GM23338 (cell line): ENCODE measurements around the gene STXBP2. TPM values are rescaled to one million over a fixed set of nuclear protein-coding genes. Genes with fewer than 3 reads are reported as not detected.

Experiments
- ATAC-seq: fragments of 200-7000 bp; cut with Tn5 transposase; 3 replicates; pipeline ENCODE4 v1.9.1; 2020
- DNase-seq: peaks from one replicate; pipeline ENCODE4 v3.0.0-alpha.2; 2015; ENCODE audit warnings: low spot score
- H2AFZ ChIP-seq: fragments of 200-600 bp; sonication (generic); 2 replicates; pipeline ENCODE4 v1.8.0; 2016; ENCODE audit warnings: antibody characterized with exemption, mild to moderate bottlenecking, moderate library complexity
- H3F3A ChIP-seq: fragments of 200-600 bp; sonication (generic); replicated peaks from 2 replicates; pipeline ENCODE4 v1.8.0; 2017; ENCODE audit warnings: antibody characterized with exemption, mixed run types, low read depth
- H3K27ac ChIP-seq: fragments of 200-600 bp; sonication (generic); 2 replicates; pipeline ENCODE4 v1.6.1; 2016; ENCODE audit warnings: low read depth
- H3K27me3 ChIP-seq: fragments of 200-600 bp; sonication (generic); 2 replicates; pipeline ENCODE4 v1.8.0; 2016; ENCODE audit warnings: mild to moderate bottlenecking, mixed run types, moderate library complexity; ENCODE audit not compliant: insufficient read depth
- H3K36me3 ChIP-seq: fragments of 200-600 bp; sonication (generic); 2 replicates; pipeline ENCODE4 v1.8.0; 2016; ENCODE audit warnings: mild to moderate bottlenecking; ENCODE audit not compliant: insufficient read depth
- H3K4me1 ChIP-seq: fragments of 200-600 bp; sonication (generic); 2 replicates; pipeline ENCODE4 v1.8.0; 2016; ENCODE audit warnings: mild to moderate bottlenecking, moderate library complexity; ENCODE audit not compliant: insufficient read depth
- H3K4me2 ChIP-seq: fragments of 200-600 bp; sonication (generic); 2 replicates; pipeline ENCODE4 v1.7.1; 2017; ENCODE audit warnings: mixed run types
- H3K4me3 ChIP-seq: fragments of 200-600 bp; sonication (generic); 2 replicates; pipeline ENCODE4 v1.6.1; 2016; ENCODE audit warnings: mixed run types
- H3K79me2 ChIP-seq: fragments of 200-600 bp; sonication (generic); replicated peaks from 2 replicates; pipeline ENCODE4 v1.8.0; 2017; ENCODE audit warnings: mild to moderate bottlenecking; ENCODE audit not compliant: insufficient read depth
- H3K9me2 ChIP-seq: fragments of 200-600 bp; sonication (generic); 2 replicates; pipeline ENCODE4 v1.8.0; 2017; ENCODE audit not compliant: insufficient read depth
- H4K20me1 ChIP-seq: fragments of 200-600 bp; sonication (generic); replicated peaks from 2 replicates; pipeline ENCODE4 v1.8.0; 2017; ENCODE audit warnings: mild to moderate bottlenecking; ENCODE audit not compliant: insufficient read depth
- H3K27ac Mint-ChIP-seq: 2 replicates; pipeline ENCODE4 v1.8.0; 2020; ENCODE audit warnings: inconsistent platforms, mild to moderate bottlenecking, moderate library complexity, mixed read lengths
- H3K27me3 Mint-ChIP-seq: 3 replicates; pipeline ENCODE4 v1.8.0; 2022; ENCODE audit warnings: low read depth, mild to moderate bottlenecking, moderate library complexity, mixed read lengths, inconsistent platforms; ENCODE audit not compliant: insufficient read depth, poor library complexity
- H3K36me3 Mint-ChIP-seq: 3 replicates; pipeline ENCODE4 v1.8.0; 2021; ENCODE audit warnings: low read depth, mild to moderate bottlenecking, inconsistent platforms, moderate library complexity, mixed read lengths
- H3K4me1 Mint-ChIP-seq: 3 replicates; pipeline ENCODE4 v1.8.0; 2020; ENCODE audit warnings: mild to moderate bottlenecking, inconsistent platforms, mixed read lengths
- H3K4me3 Mint-ChIP-seq: 3 replicates; pipeline ENCODE4 v1.8.0; 2021; ENCODE audit warnings: moderate library complexity, mild to moderate bottlenecking, inconsistent platforms, mixed read lengths
- H3K9me3 Mint-ChIP-seq: 3 replicates; pipeline ENCODE4 v1.8.0; 2020; ENCODE audit warnings: moderate library complexity, mild to moderate bottlenecking, inconsistent platforms, mixed read lengths
- CREB1 ChIP-seq: fragments of 250-450 bp; sonication (Bioruptor Pico); IDR thresholded peaks from 2 replicates; pipeline ENCODE4 v1.5.0; 2020; ENCODE audit warnings: low read depth, mild to moderate bottlenecking, moderate library complexity
- EZH2 ChIP-seq: fragments of 200-600 bp; sonication (generic); IDR thresholded peaks from one replicate; pipeline ENCODE4 v1.8.0; 2017; ENCODE audit warnings: antibody characterized with exemption, mild to moderate bottlenecking, low read depth; ENCODE audit not compliant: unreplicated experiment
- EZH2phosphoT487 ChIP-seq: fragments of 200-600 bp; sonication (generic); IDR thresholded peaks from one replicate; pipeline ENCODE4 v1.8.1; 2018; ENCODE audit warnings: antibody characterized with exemption; ENCODE audit not compliant: unreplicated experiment
- NANOG ChIP-seq: IDR thresholded peaks from 2 replicates; pipeline ENCODE4 v1.6.1; 2016; ENCODE audit warnings: antibody characterized with exemption, borderline replicate concordance
- POLR2AphosphoS5 ChIP-seq: IDR thresholded peaks from 2 replicates; pipeline ENCODE4 v1.6.1; 2016; ENCODE audit warnings: antibody characterized with exemption, low read depth
- ZNF114 ChIP-seq: fragments of 250-450 bp; sonication (Bioruptor Pico); IDR thresholded peaks from 2 replicates; pipeline ENCODE4 v1.5.0; 2020; ENCODE audit warnings: mild to moderate bottlenecking, moderate library complexity
- polyA plus RNA-seq: library from polyadenylated mRNA; unstranded; fragments of >200 nt; fragmentation: Nextera tagmentation; extraction: Ambion mirVana; gene quantifications from 2 replicates; pipeline ENCODE4 v1.2.1, GENCODE V29; 2016
- total RNA-seq: library from RNA; depleted of rRNA; stranded (reverse); fragments of >200 nt; shearing (Covaris generic); gene quantifications from 2 replicates; pipeline ENCODE4 v1.2.3, GENCODE V29; 2014
- TF ChIP-seq, protein P1 (sequence below), 2 experiments: fragments of 200-600 bp in 1 of 2; sonication (generic) in 1 of 2; conservative IDR thresholded peaks; 2 replicates each; pipeline versions ENCODE4 v1.5.1 to v1.6.1; 2016 to 2017; ENCODE audit warnings: antibody characterized with exemption in 2 of 2, low read depth in 2 of 2, mild to moderate bottlenecking in 2 of 2, moderate library complexity in 1 of 2
- TF ChIP-seq, protein P2 (sequence below): IDR thresholded peaks from 2 replicates; pipeline ENCODE4 v1.6.1; 2016; ENCODE audit warnings: antibody characterized with exemption
- TF ChIP-seq, protein P3 (sequence below): IDR thresholded peaks from one replicate; pipeline ENCODE4 v1.6.1; 2018; ENCODE audit warnings: antibody characterized with exemption; ENCODE audit not compliant: unreplicated experiment
- TF ChIP-seq, protein P4 (sequence below): fragments of 250-450 bp; sonication (Bioruptor Pico); IDR thresholded peaks from 2 replicates; pipeline ENCODE4 v1.5.0; 2020; ENCODE audit warnings: mild to moderate bottlenecking, moderate library complexity

The STXBP2 gene
- total and polyA plus RNA-seq, 2 experiments from 2014 or later: 42.6 to 55.8 TPM

DNA sequence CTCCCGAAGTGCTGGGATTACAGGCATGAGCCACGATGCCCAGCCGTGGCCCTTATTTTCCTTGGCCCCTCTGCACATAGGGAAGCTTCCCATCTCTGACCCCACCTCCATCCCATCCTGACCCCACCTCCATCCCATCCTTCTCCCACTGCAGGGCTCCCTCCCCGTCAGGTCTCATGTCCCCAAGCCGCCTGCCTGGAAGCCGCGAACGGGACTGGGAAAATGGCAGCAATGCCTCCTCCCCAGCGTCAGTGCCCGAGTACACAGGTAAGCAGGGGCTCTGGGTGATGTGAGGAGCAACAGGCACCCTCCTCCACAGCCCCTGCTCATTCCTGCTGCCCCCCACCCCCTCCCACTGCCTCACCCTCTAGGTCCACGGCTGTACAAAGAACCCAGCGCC, 19.7 kb upstream of the STXBP2 start:
- Histone ChIP-seq H3K4me2 (no peak overlapping the region), H3K9me2 (no peaks in the 10 kb centered on the region), H3K4me1 (no peaks in the 10 kb centered on the region), H3F3A (no peaks in the 10 kb centered on the region), H2AFZ (no peak overlapping the region), H3K36me3 (no peaks in the 10 kb centered on the region), H3K27ac (no peak overlapping the region), H3K4me3 (no peak overlapping the region), H3K27me3 (no peaks in the 10 kb centered on the region), H4K20me1 (no peaks in the 10 kb centered on the region; the same call in 1 of the 2 replicates), H3K79me2 (no peaks in the 10 kb centered on the region)
- H3K27me3 Mint-ChIP-seq: peaks cover 8% of the 10 kb centered on the region
- peaks cover 30% of the 10 kb centered on the region for H3K36me3 Mint-ChIP-seq
- no peak for TF ChIP-seq EZH2
- no peak for TF ChIP-seq EZH2phosphoT487
- TF ChIP-seq POLR2AphosphoS5: no peak
- H3K9me3 Mint-ChIP-seq: no peaks in the 10 kb centered on the region
- H3K4me3 Mint-ChIP-seq: no peak overlapping the region
- H3K27ac Mint-ChIP-seq: no peak overlapping the region
- H3K4me1 Mint-ChIP-seq: no peaks in the 10 kb centered on the region
- DNase-seq (no peak), ATAC-seq (no peak)

DNA sequence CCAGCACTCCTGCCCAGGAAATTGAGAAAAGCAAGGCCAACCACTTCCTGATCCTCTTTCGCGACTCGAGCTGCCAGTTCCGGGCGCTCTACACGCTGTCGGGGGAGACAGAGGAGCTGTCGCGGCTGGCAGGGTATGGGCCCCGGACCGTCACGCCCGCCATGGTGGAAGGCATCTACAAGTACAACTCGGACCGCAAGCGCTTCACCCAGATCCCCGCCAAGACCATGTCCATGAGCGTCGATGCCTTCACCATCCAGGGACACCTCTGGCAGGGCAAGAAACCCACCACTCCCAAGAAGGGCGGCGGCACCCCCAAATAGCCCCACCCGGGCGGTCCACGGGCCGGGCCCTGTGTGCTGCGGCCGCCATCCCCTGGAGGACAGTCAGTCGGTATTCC, 19.2 kb upstream of the STXBP2 start:
- Mint-ChIP-seq H3K4me3 (no peak overlapping the region), H3K36me3 (peaks cover 34% of the 10 kb centered on the region), H3K27me3 (peaks cover 9% of the 10 kb centered on the region), H3K27ac (no peak overlapping the region), H3K4me1 (no peaks in the 10 kb centered on the region), H3K9me3 (no peaks in the 10 kb centered on the region)
- no peak overlapping the region for H3K27ac ChIP-seq
- no peaks in the 10 kb centered on the region for H3K9me2 ChIP-seq
- H4K20me1 ChIP-seq: no peaks in the 10 kb centered on the region; the same call in 1 of the 2 replicates
- H3K4me3 ChIP-seq: no peak overlapping the region
- H3K27me3 ChIP-seq: no peaks in the 10 kb centered on the region
- TF ChIP-seq CREB1 (no peak), NANOG (no peak), ZNF114 (no peak), POLR2AphosphoS5 (no peak)
- TF ChIP-seq, protein P1, sequence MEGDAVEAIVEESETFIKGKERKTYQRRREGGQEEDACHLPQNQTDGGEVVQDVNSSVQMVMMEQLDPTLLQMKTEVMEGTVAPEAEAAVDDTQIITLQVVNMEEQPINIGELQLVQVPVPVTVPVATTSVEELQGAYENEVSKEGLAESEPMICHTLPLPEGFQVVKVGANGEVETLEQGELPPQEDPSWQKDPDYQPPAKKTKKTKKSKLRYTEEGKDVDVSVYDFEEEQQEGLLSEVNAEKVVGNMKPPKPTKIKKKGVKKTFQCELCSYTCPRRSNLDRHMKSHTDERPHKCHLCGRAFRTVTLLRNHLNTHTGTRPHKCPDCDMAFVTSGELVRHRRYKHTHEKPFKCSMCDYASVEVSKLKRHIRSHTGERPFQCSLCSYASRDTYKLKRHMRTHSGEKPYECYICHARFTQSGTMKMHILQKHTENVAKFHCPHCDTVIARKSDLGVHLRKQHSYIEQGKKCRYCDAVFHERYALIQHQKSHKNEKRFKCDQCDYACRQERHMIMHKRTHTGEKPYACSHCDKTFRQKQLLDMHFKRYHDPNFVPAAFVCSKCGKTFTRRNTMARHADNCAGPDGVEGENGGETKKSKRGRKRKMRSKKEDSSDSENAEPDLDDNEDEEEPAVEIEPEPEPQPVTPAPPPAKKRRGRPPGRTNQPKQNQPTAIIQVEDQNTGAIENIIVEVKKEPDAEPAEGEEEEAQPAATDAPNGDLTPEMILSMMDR (conservative IDR thresholded peaks at IDR 0.05; ENCODE audit: low read depth in 2 of 2): no peak
- TF ChIP-seq, protein P2, sequence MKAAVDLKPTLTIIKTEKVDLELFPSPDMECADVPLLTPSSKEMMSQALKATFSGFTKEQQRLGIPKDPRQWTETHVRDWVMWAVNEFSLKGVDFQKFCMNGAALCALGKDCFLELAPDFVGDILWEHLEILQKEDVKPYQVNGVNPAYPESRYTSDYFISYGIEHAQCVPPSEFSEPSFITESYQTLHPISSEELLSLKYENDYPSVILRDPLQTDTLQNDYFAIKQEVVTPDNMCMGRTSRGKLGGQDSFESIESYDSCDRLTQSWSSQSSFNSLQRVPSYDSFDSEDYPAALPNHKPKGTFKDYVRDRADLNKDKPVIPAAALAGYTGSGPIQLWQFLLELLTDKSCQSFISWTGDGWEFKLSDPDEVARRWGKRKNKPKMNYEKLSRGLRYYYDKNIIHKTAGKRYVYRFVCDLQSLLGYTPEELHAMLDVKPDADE: no peak
- TF ChIP-seq, protein P3, sequence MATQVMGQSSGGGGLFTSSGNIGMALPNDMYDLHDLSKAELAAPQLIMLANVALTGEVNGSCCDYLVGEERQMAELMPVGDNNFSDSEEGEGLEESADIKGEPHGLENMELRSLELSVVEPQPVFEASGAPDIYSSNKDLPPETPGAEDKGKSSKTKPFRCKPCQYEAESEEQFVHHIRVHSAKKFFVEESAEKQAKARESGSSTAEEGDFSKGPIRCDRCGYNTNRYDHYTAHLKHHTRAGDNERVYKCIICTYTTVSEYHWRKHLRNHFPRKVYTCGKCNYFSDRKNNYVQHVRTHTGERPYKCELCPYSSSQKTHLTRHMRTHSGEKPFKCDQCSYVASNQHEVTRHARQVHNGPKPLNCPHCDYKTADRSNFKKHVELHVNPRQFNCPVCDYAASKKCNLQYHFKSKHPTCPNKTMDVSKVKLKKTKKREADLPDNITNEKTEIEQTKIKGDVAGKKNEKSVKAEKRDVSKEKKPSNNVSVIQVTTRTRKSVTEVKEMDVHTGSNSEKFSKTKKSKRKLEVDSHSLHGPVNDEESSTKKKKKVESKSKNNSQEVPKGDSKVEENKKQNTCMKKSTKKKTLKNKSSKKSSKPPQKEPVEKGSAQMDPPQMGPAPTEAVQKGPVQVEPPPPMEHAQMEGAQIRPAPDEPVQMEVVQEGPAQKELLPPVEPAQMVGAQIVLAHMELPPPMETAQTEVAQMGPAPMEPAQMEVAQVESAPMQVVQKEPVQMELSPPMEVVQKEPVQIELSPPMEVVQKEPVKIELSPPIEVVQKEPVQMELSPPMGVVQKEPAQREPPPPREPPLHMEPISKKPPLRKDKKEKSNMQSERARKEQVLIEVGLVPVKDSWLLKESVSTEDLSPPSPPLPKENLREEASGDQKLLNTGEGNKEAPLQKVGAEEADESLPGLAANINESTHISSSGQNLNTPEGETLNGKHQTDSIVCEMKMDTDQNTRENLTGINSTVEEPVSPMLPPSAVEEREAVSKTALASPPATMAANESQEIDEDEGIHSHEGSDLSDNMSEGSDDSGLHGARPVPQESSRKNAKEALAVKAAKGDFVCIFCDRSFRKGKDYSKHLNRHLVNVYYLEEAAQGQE: no peak
- TF ChIP-seq, protein P4, sequence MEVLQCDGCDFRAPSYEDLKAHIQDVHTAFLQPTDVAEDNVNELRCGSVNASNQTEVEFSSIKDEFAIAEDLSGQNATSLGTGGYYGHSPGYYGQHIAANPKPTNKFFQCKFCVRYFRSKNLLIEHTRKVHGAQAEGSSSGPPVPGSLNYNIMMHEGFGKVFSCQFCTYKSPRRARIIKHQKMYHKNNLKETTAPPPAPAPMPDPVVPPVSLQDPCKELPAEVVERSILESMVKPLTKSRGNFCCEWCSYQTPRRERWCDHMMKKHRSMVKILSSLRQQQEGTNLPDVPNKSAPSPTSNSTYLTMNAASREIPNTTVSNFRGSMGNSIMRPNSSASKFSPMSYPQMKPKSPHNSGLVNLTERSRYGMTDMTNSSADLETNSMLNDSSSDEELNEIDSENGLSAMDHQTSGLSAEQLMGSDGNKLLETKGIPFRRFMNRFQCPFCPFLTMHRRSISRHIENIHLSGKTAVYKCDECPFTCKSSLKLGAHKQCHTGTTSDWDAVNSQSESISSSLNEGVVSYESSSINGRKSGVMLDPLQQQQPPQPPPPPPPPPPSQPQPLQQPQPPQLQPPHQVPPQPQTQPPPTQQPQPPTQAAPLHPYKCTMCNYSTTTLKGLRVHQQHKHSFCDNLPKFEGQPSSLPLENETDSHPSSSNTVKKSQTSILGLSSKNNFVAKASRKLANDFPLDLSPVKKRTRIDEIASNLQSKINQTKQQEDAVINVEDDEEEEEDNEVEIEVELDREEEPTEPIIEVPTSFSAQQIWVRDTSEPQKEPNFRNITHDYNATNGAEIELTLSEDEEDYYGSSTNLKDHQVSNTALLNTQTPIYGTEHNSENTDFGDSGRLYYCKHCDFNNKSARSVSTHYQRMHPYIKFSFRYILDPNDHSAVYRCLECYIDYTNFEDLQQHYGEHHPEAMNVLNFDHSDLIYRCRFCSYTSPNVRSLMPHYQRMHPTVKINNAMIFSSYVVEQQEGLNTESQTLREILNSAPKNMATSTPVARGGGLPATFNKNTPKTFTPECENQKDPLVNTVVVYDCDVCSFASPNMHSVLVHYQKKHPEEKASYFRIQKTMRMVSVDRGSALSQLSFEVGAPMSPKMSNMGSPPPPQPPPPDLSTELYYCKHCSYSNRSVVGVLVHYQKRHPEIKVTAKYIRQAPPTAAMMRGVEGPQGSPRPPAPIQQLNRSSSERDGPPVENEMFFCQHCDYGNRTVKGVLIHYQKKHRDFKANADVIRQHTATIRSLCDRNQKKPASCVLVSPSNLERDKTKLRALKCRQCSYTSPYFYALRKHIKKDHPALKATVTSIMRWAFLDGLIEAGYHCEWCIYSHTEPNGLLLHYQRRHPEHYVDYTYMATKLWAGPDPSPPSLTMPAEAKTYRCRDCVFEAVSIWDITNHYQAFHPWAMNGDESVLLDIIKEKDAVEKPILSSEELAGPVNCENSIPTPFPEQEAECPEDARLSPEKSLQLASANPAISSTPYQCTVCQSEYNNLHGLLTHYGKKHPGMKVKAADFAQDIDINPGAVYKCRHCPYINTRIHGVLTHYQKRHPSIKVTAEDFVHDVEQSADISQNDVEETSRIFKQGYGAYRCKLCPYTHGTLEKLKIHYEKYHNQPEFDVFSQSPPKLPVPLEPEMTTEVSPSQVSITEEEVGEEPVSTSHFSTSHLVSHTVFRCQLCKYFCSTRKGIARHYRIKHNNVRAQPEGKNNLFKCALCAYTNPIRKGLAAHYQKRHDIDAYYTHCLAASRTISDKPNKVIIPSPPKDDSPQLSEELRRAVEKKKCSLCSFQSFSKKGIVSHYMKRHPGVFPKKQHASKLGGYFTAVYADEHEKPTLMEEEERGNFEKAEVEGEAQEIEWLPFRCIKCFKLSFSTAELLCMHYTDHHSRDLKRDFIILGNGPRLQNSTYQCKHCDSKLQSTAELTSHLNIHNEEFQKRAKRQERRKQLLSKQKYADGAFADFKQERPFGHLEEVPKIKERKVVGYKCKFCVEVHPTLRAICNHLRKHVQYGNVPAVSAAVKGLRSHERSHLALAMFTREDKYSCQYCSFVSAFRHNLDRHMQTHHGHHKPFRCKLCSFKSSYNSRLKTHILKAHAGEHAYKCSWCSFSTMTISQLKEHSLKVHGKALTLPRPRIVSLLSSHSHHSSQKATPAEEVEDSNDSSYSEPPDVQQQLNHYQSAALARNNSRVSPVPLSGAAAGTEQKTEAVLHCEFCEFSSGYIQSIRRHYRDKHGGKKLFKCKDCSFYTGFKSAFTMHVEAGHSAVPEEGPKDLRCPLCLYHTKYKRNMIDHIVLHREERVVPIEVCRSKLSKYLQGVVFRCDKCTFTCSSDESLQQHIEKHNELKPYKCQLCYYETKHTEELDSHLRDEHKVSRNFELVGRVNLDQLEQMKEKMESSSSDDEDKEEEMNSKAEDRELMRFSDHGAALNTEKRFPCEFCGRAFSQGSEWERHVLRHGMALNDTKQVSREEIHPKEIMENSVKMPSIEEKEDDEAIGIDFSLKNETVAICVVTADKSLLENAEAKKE: no peak
- H3K4me2 ChIP-seq: no peak overlapping the region
- ATAC-seq (no peak), DNase-seq (no peak)
- no peaks in the 10 kb centered on the region for H3K79me2 ChIP-seq
- H3K4me1 ChIP-seq: no peaks in the 10 kb centered on the region
- no peaks in the 10 kb centered on the region; the same call in 1 of the 2 replicates for H3K36me3 ChIP-seq
- no peaks in the 10 kb centered on the region for H3F3A ChIP-seq
- H2AFZ ChIP-seq: no peak overlapping the region
